ENCODE results near the gene PLA2G2F. TPM values are rescaled to one million over a fixed set of nuclear protein-coding genes. Genes with fewer than 3 reads are reported as not detected.
A peak's percentile ranks its signal among the peaks of the same experiment; 100 is the strongest.

The PLA2G2F gene
- total and polyA plus RNA-seq, 9 of the 15 experiments (the other 6 are each of a cell fraction or from before 2014, with no cell fraction given) = not detected

DNA sequence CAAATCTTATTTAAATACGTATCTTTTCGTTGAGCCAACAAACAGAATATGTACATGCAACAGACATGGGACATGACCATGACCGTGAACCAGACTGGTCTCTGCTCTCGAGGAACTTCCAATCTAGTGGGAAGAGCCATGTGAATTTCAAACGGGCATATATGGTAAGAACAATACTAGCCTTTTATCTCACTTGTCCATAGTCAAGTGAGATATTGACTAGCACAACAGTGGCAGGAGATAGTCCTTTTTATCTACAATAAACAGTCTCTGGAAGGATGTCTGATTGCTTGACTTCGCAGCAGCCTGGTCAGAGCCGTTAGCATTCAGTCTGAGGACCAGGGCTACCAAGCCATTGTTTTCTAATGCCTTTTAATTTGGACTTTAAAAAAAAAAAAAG lies 59.8 kb downstream of the PLA2G2F start (continued):
- TF ChIP-seq NFIC (IDR thresholded peaks at IDR 0.05) (peak; percentile 91), XRCC3 (IDR thresholded peaks at IDR 0.05) (no peak), ZFP30 (CRISPR knock-in tag; IDR thresholded peaks at IDR 0.05; ENCODE audit: borderline replicate concordance) (no peak), RCOR1 (IDR thresholded peaks at IDR 0.05; ENCODE audit: borderline replicate concordance in 1 of 2, low read depth in 2 of 2, low read length in 2 of 2) (peak; percentile 84 to 97; a peak in 3 of 4 replicates), GATA2 (CRISPR knock-in tag; IDR thresholded peaks at IDR 0.05) (peak; percentile 84), PML (IDR thresholded peaks at IDR 0.05; ENCODE audit: low read length) (peak; percentile 93), POLR3A (IDR thresholded peaks at IDR 0.05; ENCODE audit: borderline replicate concordance, extremely low read depth, insufficient read depth, insufficient read length) (no peak), JUND (IDR thresholded peaks at IDR 0.05; ENCODE audit: borderline replicate concordance, low read depth, low read length) (peak; percentile 63; the same call in 1 of the 2 replicates), JUND (tag; IDR thresholded peaks at IDR 0.05; ENCODE audit: borderline replicate concordance, low read depth, low read length) (peak; percentile 30; the same call in 1 of the 3 replicates), DPF2 (IDR thresholded peaks at IDR 0.05) (peak; percentile 89), SAFB (IDR thresholded peaks at IDR 0.05; ENCODE audit: borderline replicate concordance, low read depth, low read length) (no peak)
- TF ChIP-seq, protein P1, sequence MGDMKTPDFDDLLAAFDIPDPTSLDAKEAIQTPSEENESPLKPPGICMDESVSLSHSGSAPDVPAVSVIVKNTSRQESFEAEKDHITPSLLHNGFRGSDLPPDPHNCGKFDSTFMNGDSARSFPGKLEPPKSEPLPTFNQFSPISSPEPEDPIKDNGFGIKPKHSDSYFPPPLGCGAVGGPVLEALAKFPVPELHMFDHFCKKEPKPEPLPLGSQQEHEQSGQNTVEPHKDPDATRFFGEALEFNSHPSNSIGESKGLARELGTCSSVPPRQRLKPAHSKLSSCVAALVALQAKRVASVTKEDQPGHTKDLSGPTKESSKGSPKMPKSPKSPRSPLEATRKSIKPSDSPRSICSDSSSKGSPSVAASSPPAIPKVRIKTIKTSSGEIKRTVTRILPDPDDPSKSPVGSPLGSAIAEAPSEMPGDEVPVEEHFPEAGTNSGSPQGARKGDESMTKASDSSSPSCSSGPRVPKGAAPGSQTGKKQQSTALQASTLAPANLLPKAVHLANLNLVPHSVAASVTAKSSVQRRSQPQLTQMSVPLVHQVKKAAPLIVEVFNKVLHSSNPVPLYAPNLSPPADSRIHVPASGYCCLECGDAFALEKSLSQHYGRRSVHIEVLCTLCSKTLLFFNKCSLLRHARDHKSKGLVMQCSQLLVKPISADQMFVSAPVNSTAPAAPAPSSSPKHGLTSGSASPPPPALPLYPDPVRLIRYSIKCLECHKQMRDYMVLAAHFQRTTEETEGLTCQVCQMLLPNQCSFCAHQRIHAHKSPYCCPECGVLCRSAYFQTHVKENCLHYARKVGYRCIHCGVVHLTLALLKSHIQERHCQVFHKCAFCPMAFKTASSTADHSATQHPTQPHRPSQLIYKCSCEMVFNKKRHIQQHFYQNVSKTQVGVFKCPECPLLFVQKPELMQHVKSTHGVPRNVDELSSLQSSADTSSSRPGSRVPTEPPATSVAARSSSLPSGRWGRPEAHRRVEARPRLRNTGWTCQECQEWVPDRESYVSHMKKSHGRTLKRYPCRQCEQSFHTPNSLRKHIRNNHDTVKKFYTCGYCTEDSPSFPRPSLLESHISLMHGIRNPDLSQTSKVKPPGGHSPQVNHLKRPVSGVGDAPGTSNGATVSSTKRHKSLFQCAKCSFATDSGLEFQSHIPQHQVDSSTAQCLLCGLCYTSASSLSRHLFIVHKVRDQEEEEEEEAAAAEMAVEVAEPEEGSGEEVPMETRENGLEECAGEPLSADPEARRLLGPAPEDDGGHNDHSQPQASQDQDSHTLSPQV (IDR thresholded peaks at IDR 0.05) = peak; percentile 72
- TF ChIP-seq, protein P2, sequence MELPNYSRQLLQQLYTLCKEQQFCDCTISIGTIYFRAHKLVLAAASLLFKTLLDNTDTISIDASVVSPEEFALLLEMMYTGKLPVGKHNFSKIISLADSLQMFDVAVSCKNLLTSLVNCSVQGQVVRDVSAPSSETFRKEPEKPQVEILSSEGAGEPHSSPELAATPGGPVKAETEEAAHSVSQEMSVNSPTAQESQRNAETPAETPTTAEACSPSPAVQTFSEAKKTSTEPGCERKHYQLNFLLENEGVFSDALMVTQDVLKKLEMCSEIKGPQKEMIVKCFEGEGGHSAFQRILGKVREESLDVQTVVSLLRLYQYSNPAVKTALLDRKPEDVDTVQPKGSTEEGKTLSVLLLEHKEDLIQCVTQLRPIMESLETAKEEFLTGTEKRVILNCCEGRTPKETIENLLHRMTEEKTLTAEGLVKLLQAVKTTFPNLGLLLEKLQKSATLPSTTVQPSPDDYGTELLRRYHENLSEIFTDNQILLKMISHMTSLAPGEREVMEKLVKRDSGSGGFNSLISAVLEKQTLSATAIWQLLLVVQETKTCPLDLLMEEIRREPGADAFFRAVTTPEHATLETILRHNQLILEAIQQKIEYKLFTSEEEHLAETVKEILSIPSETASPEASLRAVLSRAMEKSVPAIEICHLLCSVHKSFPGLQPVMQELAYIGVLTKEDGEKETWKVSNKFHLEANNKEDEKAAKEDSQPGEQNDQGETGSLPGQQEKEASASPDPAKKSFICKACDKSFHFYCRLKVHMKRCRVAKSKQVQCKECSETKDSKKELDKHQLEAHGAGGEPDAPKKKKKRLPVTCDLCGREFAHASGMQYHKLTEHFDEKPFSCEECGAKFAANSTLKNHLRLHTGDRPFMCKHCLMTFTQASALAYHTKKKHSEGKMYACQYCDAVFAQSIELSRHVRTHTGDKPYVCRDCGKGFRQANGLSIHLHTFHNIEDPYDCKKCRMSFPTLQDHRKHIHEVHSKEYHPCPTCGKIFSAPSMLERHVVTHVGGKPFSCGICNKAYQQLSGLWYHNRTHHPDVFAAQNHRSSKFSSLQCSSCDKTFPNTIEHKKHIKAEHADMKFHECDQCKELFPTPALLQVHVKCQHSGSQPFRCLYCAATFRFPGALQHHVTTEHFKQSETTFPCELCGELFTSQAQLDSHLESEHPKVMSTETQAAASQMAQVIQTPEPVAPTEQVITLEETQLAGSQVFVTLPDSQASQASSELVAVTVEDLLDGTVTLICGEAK (IDR thresholded peaks at IDR 0.05) = no peak
- TF ChIP-seq, protein P2 (CRISPR knock-in tag; IDR thresholded peaks at IDR 0.05) = no peak
- TF ChIP-seq, protein P3, sequence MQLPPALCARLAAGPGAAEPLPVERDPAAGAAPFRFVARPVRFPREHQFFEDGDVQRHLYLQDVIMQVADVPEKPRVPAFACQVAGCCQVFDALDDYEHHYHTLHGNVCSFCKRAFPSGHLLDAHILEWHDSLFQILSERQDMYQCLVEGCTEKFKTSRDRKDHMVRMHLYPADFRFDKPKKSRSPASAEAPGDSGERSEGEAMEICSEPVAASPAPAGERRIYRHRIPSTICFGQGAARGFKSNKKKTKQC (CRISPR knock-in tag; IDR thresholded peaks at IDR 0.05) = no peak

Measured in K562 (cell line).